Measurements from ENCODE around the gene HSD17B4.

HSD17B4 gene

GRCh38 chr5:119470851-119471451 is 18.7 kb downstream of the HSD17B4 start:
- peak; percentile 63; the same call in 2 of the 3 replicates for ATAC-seq
- no peak for TF ChIP-seq ZFP30 (CRISPR knock-in tag; IDR thresholded peaks at IDR 0.05)
- no peak for TF ChIP-seq TCF4 (CRISPR knock-in tag; IDR thresholded peaks at IDR 0.05; ENCODE audit: borderline replicate concordance)
- TF ChIP-seq ZC3H10 (CRISPR knock-in tag; IDR thresholded peaks at IDR 0.05): no peak
- no peak for TF ChIP-seq CSRNP3 (CRISPR knock-in tag; IDR thresholded peaks at IDR 0.05)
- TF ChIP-seq ZFP3 (CRISPR knock-in tag; IDR thresholded peaks at IDR 0.05): no peak
- no peak for TF ChIP-seq CSDC2 (CRISPR knock-in tag; IDR thresholded peaks at IDR 0.05)
- TF ChIP-seq ZNF565 (CRISPR knock-in tag; conservative IDR thresholded peaks at IDR 0.05; ENCODE audit: low read depth): no peak
- no peak for TF ChIP-seq OSR1 (CRISPR knock-in tag; IDR thresholded peaks at IDR 0.05)
- TF ChIP-seq GLIS3 (CRISPR knock-in tag; IDR thresholded peaks at IDR 0.05): no peak
- TF ChIP-seq POU6F1 (CRISPR knock-in tag; IDR thresholded peaks at IDR 0.05; ENCODE audit: borderline replicate concordance, low read depth): no peak
- no peak for TF ChIP-seq ARNTL (CRISPR knock-in tag; IDR thresholded peaks at IDR 0.05; ENCODE audit: borderline replicate concordance, low read depth)
- no peak for TF ChIP-seq SNAI2 (CRISPR knock-in tag; IDR thresholded peaks at IDR 0.05)
- no peak for TF ChIP-seq RARB (CRISPR knock-in tag; IDR thresholded peaks at IDR 0.05)
- TF ChIP-seq TSHZ2 (CRISPR knock-in tag; IDR thresholded peaks at IDR 0.05): no peak
- no peak for TF ChIP-seq ESRRG (CRISPR knock-in tag; IDR thresholded peaks at IDR 0.05)
- no peak for TF ChIP-seq ISL1 (CRISPR knock-in tag; IDR thresholded peaks at IDR 0.05)
- no peak for TF ChIP-seq CREB5 (CRISPR knock-in tag; IDR thresholded peaks at IDR 0.05; ENCODE audit: low read depth)

GRCh38 chr5:119473241-119473640 is 20.9 kb downstream of the HSD17B4 start:
- TF ChIP-seq GLIS3 (CRISPR knock-in tag; IDR thresholded peaks at IDR 0.05): no peak
- no peak for TF ChIP-seq PATZ1 (CRISPR knock-in tag; IDR thresholded peaks at IDR 0.05; ENCODE audit: borderline replicate concordance)
- ATAC-seq: no peak

GRCh38 chr5:119476341-119476740 is 24.0 kb downstream of the HSD17B4 start:
- no peak for TF ChIP-seq ZFP3 (CRISPR knock-in tag; IDR thresholded peaks at IDR 0.05)
- no peak for TF ChIP-seq ZFP30 (CRISPR knock-in tag; IDR thresholded peaks at IDR 0.05)
- no peak for TF ChIP-seq TOX (CRISPR knock-in tag; IDR thresholded peaks at IDR 0.05; ENCODE audit: borderline replicate concordance)
- no peak for TF ChIP-seq ISL1 (CRISPR knock-in tag; IDR thresholded peaks at IDR 0.05)
- no peak for ATAC-seq

- ATAC-seq: no peak
- no peak for TF ChIP-seq ISL1 (CRISPR knock-in tag; IDR thresholded peaks at IDR 0.05)
- TF ChIP-seq ZNF8 (CRISPR knock-in tag; IDR thresholded peaks at IDR 0.05): no peak
- TF ChIP-seq PPARA (CRISPR knock-in tag; IDR thresholded peaks at IDR 0.05; ENCODE audit: borderline replicate concordance): no peak
- TF ChIP-seq OSR1 (CRISPR knock-in tag; IDR thresholded peaks at IDR 0.05): no peak
- TF ChIP-seq PATZ1 (CRISPR knock-in tag; IDR thresholded peaks at IDR 0.05; ENCODE audit: borderline replicate concordance): no peak
- TF ChIP-seq CREB5 (CRISPR knock-in tag; IDR thresholded peaks at IDR 0.05; ENCODE audit: low read depth): no peak
- TF ChIP-seq POU6F1 (CRISPR knock-in tag; IDR thresholded peaks at IDR 0.05; ENCODE audit: borderline replicate concordance, low read depth): no peak
- TF ChIP-seq ZNF565 (CRISPR knock-in tag; conservative IDR thresholded peaks at IDR 0.05; ENCODE audit: low read depth): no peak
Measured at GRCh38 chr5:119478781-119479180, 26.5 kb downstream of the HSD17B4 start.

Data from SK-N-SH treated with all-trans-retinoic acid at 6 μM for 48 hours (cell line).